Suprapubic skin (tissue), 4 donors: Measurements from ENCODE around the gene SH3GL2.

Source experiments
- CTCF ChIP-seq, 2 donors: fragments of 200-600 bp in 1 of 2; fragments of 450-650 bp in 1 of 2; sonication (generic) in 1 of 2; IDR thresholded peaks; one replicate each; pipeline ENCODE4 v1.5.1; 2016 to 2019; ENCODE audit warnings: antibody characterized with exemption in 2 of 2, mild to moderate bottlenecking in 1 of 2, moderate library complexity in 1 of 2
- POLR2A ChIP-seq, 2 donors: fragments of 450-650 bp; IDR thresholded peaks; one replicate each; pipeline ENCODE4 v1.6.1; 2017; ENCODE audit warnings: antibody characterized with exemption in 2 of 2, mild to moderate bottlenecking in 2 of 2, moderate library complexity in 2 of 2
- POLR2AphosphoS5 ChIP-seq, 3 donors: sonication (generic); formaldehyde crosslinking; IDR thresholded peaks; one replicate each; pipeline ENCODE4 v1.6.1; 2017; ENCODE audit warnings: antibody characterized with exemption in 3 of 3

GRCh38 chr9:17730899-17731298 lies 152.0 kb downstream of the SH3GL2 start:
- TF ChIP-seq POLR2AphosphoS5 (IDR thresholded peaks at IDR 0.05) (no peak), POLR2A (IDR thresholded peaks at IDR 0.05) (no peak), CTCF (IDR thresholded peaks at IDR 0.05) (no peak)
